Ovary (tissue), 9 donors: ENCODE results near the gene SULF2. TPM values are rescaled to one million over a fixed set of nuclear protein-coding genes. Genes with fewer than 3 reads are reported as not detected.

Experiments used
- DNase-seq, 5 donors: peaks; one replicate each; pipeline ENCODE4 v3.0.0-alpha.2; 2019 to 2020
- H3K27ac ChIP-seq, 2 donors: fragments of 200-600 bp; one replicate each; pipeline versions ENCODE4 v1.5.1 to v1.8.0; 2019 to 2022
- H3K27me3 ChIP-seq: fragments of 200-600 bp; one replicate; pipeline ENCODE4 v1.8.0; 2022
- H3K36me3 ChIP-seq: fragments of 200-600 bp; sonication (generic); one replicate; pipeline ENCODE4 v1.5.1; 2019
- H3K4me1 ChIP-seq: one replicate; pipeline ENCODE4 v1.8.1; 2013; ENCODE audit warnings: mild to moderate bottlenecking, moderate library complexity; ENCODE audit not compliant: insufficient read depth
- H3K4me3 ChIP-seq: fragments of 200-600 bp; sonication (generic); one replicate; pipeline ENCODE4 v1.5.1; 2017
- H3K9me3 ChIP-seq, 2 donors: fragments of 200-600 bp in 1 of 2; sonication (generic) in 1 of 2; one replicate each; pipeline versions ENCODE4 v1.5.1 to v1.8.1; 2013 to 2019; ENCODE audit warnings: mild to moderate bottlenecking in 1 of 2, moderate library complexity in 1 of 2
- CTCF ChIP-seq, 3 donors: fragments of 450-650 bp in 2 of 3; fragments of 200-600 bp in 1 of 3; IDR thresholded peaks; one replicate each; pipeline versions ENCODE4 v1.5.1 to v1.8.0; 2016 to 2022; ENCODE audit warnings: antibody characterized with exemption in 3 of 3, mild to moderate bottlenecking in 1 of 3
- EP300 ChIP-seq: sonication (generic); formaldehyde crosslinking; IDR thresholded peaks from one replicate; pipeline ENCODE4 v1.6.1; 2017; ENCODE audit warnings: antibody characterized with exemption
- POLR2A ChIP-seq: fragments of 450-650 bp; IDR thresholded peaks from one replicate; pipeline ENCODE4 v1.6.1; 2017; ENCODE audit warnings: antibody characterized with exemption, mild to moderate bottlenecking, moderate library complexity
- WGBS, 3 donors: extraction: QIAGEN DNeasy Blood & Tissue Kit in 1 of 3; methylation state at CpG; one replicate each; pipeline versions ENCODE4 v1.1.5 to v1.1.7; 2013 to 2017; 5-methylcytosine and 5-hydroxymethylcytosine counted together
- intact Hi-C, 4 donors: fragments of 100-400 bp; cut with DNase I; formaldehyde crosslinking; loops; one replicate each; pipeline versions ENCODE4 v1.11.0 to v1.15.1; 2022 to 2023
- polyA plus RNA-seq, 2 donors: library from polyadenylated mRNA; stranded (reverse); fragments of 200-250 nt in 1 of 2; fragments of 350-450 nt in 1 of 2; fragmentation: Illumina TruSeq in 1 of 2; extraction: RNeasy Lipid Tissue Mini Kit (QIAGEN cat#74804) in 1 of 2; gene quantifications; one replicate each; pipeline ENCODE4 v1.2.3, GENCODE V29; 2013 to 2014
- total RNA-seq, 7 donors: library from RNA; depleted of rRNA in 2 of 7; stranded (reverse); fragments of >200 nt in 2 of 7; fragmentation: NEBNext Ultra II Directional in 3 of 7; extraction: Animal tissue kit (Norgen Biotek cat#: 25700) in 3 of 7; gene quantifications; one replicate each; pipeline versions ENCODE4 v1.1.0 to v1.2.4, GENCODE V29; 2016 to 2023
- donor health status: DM: no; HTN: no; CAD: no; lungs with moderate emphysema.
- donor health status: DM: no; HTN: no; CAD: no.
- donor health status: Bipolar disorder and iron deficiency.
- donor health status: DM: yes; HTN: yes; CAD: no.
- donor health status: DM: no; HTN: no; CAD: no.
- donor health status: DM: yes; HTN: yes; CAD: no.

The SULF2 gene
- total and polyA plus RNA-seq, 9 donors: 128 to 423 (median 362) TPM

- Histone ChIP-seq H3K4me3 (no peak overlapping the region), H3K4me1 (peaks cover 16% of the 10 kb centered on the region), H3K27ac (no peak overlapping the region), H3K9me3 (no peaks in the 10 kb centered on the region), H3K27me3 (no peaks in the 10 kb centered on the region), H3K36me3 (no peaks in the 10 kb centered on the region)
- 89 to 96% (median 90%) methylated on average over 10 of the region's 10 CpGs for WGBS, 3 donors
- intact Hi-C loops: no loop called here
- no peak for DNase-seq
- TF ChIP-seq CTCF (IDR thresholded peaks at IDR 0.05) (no peak), EP300 (no peak), POLR2A (no peak)
Observed at GRCh38 chr20:47754946-47755652, 30.2 kb downstream of the SULF2 start.

- TF ChIP-seq EP300 (no peak), CTCF (IDR thresholded peaks at IDR 0.05) (no peak)
Observed at GRCh38 chr20:47754388-47754715, 30.9 kb downstream of the SULF2 start.

DNA sequence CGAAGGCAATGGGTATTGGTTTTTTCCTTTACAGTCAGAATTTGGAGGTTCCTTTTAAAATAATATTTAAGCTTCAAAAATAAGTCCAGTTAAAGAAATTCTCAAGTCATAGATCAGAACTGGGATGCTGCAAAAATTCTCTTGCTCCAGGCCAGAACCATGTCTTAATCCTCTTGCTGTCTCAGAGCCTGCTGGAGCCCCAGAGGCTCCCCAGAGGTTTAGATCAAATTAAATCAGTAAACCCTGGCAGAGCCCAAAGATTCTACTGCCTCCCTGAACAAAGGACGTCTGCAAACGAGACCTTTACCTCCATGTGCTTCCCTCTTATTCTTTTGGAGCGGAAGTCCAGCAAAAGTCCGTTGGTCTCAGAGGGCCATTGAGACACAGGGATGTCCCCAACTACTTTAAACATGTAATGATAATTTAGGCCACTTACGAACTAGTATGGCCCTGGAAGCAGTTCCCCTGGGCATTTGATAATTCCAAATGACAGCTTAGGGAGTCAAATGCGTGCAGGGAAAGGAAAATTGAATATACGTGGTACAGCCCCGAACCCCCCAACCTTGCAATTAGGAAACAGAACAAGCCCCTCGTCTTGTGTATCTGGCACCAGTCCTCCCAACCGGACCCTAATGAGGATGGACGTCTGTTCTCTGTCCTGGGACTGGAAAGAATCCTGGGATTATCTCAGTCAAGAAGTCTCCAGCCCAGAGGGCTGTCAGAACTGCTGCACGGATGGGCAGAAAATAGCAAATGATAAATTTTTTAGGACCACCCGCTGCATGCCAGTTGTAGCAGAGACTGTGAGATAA, 31.5 kb downstream of the SULF2 start:
- H3K9me3 ChIP-seq: no peaks in the 10 kb centered on the region
- H3K27ac ChIP-seq: no peak overlapping the region
- WGBS, 3 donors: 77 to 88% (median 84%) methylated on average over 14 of the region's 14 CpGs
- TF ChIP-seq CTCF (IDR thresholded peaks at IDR 0.05): no peak
- no peak for TF ChIP-seq EP300
- no peak for TF ChIP-seq POLR2A
- no peak overlapping the region for H3K4me3 ChIP-seq
- intact Hi-C loops: no loop called here
- H3K4me1 ChIP-seq: peaks cover 20% of the 10 kb centered on the region
- no peaks in the 10 kb centered on the region for H3K27me3 ChIP-seq
- H3K36me3 ChIP-seq: no peaks in the 10 kb centered on the region
- DNase-seq: no peak

More at GRCh38 chr20:47754388-47754715, 30.9 kb downstream of the SULF2 start:
- DNase-seq: no peak
- no peaks in the 10 kb centered on the region for H3K9me3 ChIP-seq
- H3K4me3 ChIP-seq: no peak overlapping the region
- intact Hi-C loops: no loop called here
- no peaks in the 10 kb centered on the region for H3K27me3 ChIP-seq
- H3K36me3 ChIP-seq: no peaks in the 10 kb centered on the region
- H3K4me1 ChIP-seq: peaks cover 16% of the 10 kb centered on the region
- 84 to 96% (median 92%) methylated on average over 2 of the region's 2 CpGs for WGBS, 3 donors
- H3K27ac ChIP-seq: no peak overlapping the region

DNA sequence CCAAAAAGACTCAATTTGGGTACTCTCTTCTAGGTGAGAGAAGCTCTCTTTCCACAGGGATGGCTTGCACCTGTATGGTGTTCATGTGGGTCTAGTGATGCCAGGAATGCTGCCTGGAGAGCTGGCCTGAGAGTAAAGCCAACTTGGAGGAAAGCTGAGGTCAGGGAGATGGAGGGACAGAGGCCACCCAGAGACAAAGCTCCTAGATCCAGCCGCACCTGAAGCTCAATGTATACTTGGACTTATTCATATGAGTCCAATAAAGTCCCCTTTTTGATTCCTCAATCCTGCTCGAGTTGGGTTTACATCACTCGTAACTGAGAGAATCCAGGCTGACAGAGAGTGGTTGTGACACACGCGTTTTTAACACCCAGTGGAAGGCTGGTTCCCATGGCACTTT, 33.8 kb downstream of the SULF2 start:
- no peak overlapping the region for H3K4me3 ChIP-seq
- H3K27me3 ChIP-seq: no peaks in the 10 kb centered on the region
- TF ChIP-seq CTCF (IDR thresholded peaks at IDR 0.05): no peak
- no peak for TF ChIP-seq EP300
- no peak for TF ChIP-seq POLR2A
- H3K9me3 ChIP-seq: no peaks in the 10 kb centered on the region
- no peak for DNase-seq
- intact Hi-C loops: no loop called here
- H3K4me1 ChIP-seq: peaks cover 9% of the 10 kb centered on the region
- no peaks in the 10 kb centered on the region for H3K36me3 ChIP-seq
- H3K27ac ChIP-seq: no peak overlapping the region
- WGBS, 3 donors: 93 to 94% (median 93%) methylated on average over 5 of the region's 5 CpGs
